MM.1S (cell line): ENCODE measurements around the gene MPO.

Experiments
- DNase-seq: peaks from one replicate; pipeline ENCODE4 v3.0.0-alpha.2; 2015
- H2AFZ ChIP-seq: fragments of 300-600 bp; sonication (generic); 2 replicates; pipeline ENCODE4 v1.6.0; 2016; ENCODE audit warnings: antibody characterized with exemption, low read length
- H3F3A ChIP-seq: fragments of 300-600 bp; sonication (generic); 2 replicates; pipeline ENCODE4 v1.6.1; 2016; ENCODE audit warnings: mild to moderate bottlenecking, antibody characterized with exemption, low read length, moderate library complexity, mixed read lengths; ENCODE audit not compliant: insufficient read depth
- H3K27ac ChIP-seq: fragments of 300-600 bp; sonication (generic); 2 replicates; pipeline ENCODE4 v1.5.1; 2016; ENCODE audit warnings: mild to moderate bottlenecking, low read length
- H3K27me3 ChIP-seq: fragments of 300-600 bp; sonication (generic); replicated peaks from 2 replicates; pipeline ENCODE4 v1.6.0; 2016; ENCODE audit warnings: low read length; ENCODE audit not compliant: insufficient read depth
- H3K36me3 ChIP-seq: fragments of 300-600 bp; sonication (generic); replicated peaks from 2 replicates; pipeline ENCODE4 v1.6.1; 2016; ENCODE audit warnings: mild to moderate bottlenecking, low read length, mixed read lengths; ENCODE audit not compliant: insufficient read depth
- H3K4me1 ChIP-seq: fragments of 300-600 bp; sonication (generic); 2 replicates; pipeline ENCODE4 v1.6.1; 2016; ENCODE audit warnings: low read length, mixed read lengths
- H3K4me2 ChIP-seq: fragments of 300-600 bp; sonication (generic); 2 replicates; pipeline ENCODE4 v1.6.0; 2016; ENCODE audit warnings: low read depth, low read length
- H3K4me3 ChIP-seq: fragments of 300-600 bp; sonication (generic); 2 replicates; pipeline ENCODE4 v1.5.1; 2016; ENCODE audit warnings: low read length, mixed read lengths
- H3K79me2 ChIP-seq: fragments of 300-600 bp; sonication (generic); 2 replicates; pipeline ENCODE4 v1.6.1; 2016; ENCODE audit warnings: mixed run types, low read length, mixed read lengths
- H3K9ac ChIP-seq: fragments of 300-600 bp; sonication (generic); 2 replicates; pipeline ENCODE4 v1.6.1; 2016; ENCODE audit warnings: low read length, mixed read lengths
- H3K9me2 ChIP-seq: fragments of 300-600 bp; sonication (generic); replicated peaks from 2 replicates; pipeline ENCODE4 v1.6.1; 2016; ENCODE audit warnings: mild to moderate bottlenecking, low read length, mixed read lengths; ENCODE audit not compliant: insufficient read depth
- H3K9me3 ChIP-seq: fragments of 300-600 bp; sonication (generic); replicated peaks from 2 replicates; pipeline ENCODE4 v1.6.1; 2016; ENCODE audit warnings: mild to moderate bottlenecking, low read length, mixed read lengths; ENCODE audit not compliant: insufficient read depth
- H4K20me1 ChIP-seq: fragments of 300-600 bp; sonication (generic); 2 replicates; pipeline ENCODE4 v1.6.1; 2016; ENCODE audit warnings: mild to moderate bottlenecking, low read length, moderate library complexity, mixed read lengths; ENCODE audit not compliant: insufficient read depth
- EZH2 ChIP-seq: fragments of 300-600 bp; sonication (generic); optimal IDR thresholded peaks from 2 replicates; pipeline ENCODE3; 2017; ENCODE audit warnings: low read depth, mild to moderate bottlenecking, antibody characterized with exemption, low read length, mixed read lengths
- EZH2phosphoT487 ChIP-seq: fragments of 300-600 bp; sonication (generic); IDR thresholded peaks from 2 replicates; pipeline ENCODE4 v1.6.1; 2018; ENCODE audit warnings: antibody characterized with exemption, low read length
- TF ChIP-seq, protein P1 (sequence below): fragments of 300-600 bp; sonication (generic); IDR thresholded peaks from 2 replicates; pipeline ENCODE4 v1.5.1; 2016; ENCODE audit warnings: antibody characterized with exemption, low read length, mixed read lengths

Gene MPO

DNA sequence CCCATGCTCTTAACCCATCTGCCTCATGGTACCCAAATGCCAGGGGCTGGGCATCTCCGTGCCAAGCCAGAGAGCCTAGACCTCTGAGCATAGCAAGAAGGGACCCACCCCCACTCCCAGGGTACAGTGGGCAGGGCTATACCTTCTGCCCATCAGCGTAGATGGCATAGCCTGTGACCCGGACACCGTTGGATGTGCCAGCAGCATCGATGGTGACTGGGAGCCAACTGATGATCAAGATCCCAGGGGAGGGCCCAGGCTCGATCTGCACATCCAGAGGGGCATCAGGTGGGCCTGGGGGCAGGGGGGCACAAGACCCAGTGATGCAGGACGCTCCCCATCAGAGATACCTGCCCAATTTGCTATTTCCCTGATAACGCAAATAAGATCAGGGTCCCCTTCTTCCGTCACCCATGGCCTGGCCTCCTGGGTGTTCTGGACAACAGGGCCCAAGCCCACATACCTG, 30.7 kb upstream of the MPO start:
- no peak overlapping the region for H2AFZ ChIP-seq
- H3K27me3 ChIP-seq: no peaks in the 10 kb centered on the region
- no peak overlapping the region for H3K9ac ChIP-seq
- no peaks in the 10 kb centered on the region for H3F3A ChIP-seq
- no peak for DNase-seq
- H3K4me3 ChIP-seq: no peak overlapping the region
- no peaks in the 10 kb centered on the region for H3K79me2 ChIP-seq
- no peak overlapping the region for H3K27ac ChIP-seq
- TF ChIP-seq, protein P1, sequence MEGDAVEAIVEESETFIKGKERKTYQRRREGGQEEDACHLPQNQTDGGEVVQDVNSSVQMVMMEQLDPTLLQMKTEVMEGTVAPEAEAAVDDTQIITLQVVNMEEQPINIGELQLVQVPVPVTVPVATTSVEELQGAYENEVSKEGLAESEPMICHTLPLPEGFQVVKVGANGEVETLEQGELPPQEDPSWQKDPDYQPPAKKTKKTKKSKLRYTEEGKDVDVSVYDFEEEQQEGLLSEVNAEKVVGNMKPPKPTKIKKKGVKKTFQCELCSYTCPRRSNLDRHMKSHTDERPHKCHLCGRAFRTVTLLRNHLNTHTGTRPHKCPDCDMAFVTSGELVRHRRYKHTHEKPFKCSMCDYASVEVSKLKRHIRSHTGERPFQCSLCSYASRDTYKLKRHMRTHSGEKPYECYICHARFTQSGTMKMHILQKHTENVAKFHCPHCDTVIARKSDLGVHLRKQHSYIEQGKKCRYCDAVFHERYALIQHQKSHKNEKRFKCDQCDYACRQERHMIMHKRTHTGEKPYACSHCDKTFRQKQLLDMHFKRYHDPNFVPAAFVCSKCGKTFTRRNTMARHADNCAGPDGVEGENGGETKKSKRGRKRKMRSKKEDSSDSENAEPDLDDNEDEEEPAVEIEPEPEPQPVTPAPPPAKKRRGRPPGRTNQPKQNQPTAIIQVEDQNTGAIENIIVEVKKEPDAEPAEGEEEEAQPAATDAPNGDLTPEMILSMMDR: no peak
- TF ChIP-seq EZH2: no peak
- no peak for TF ChIP-seq EZH2phosphoT487
- no peaks in the 10 kb centered on the region for H3K36me3 ChIP-seq
- H3K4me2 ChIP-seq: no peak overlapping the region
- H3K9me3 ChIP-seq: no peaks in the 10 kb centered on the region
- no peaks in the 10 kb centered on the region for H3K4me1 ChIP-seq
- no peaks in the 10 kb centered on the region for H3K9me2 ChIP-seq
- H4K20me1 ChIP-seq: no peaks in the 10 kb centered on the region

DNA sequence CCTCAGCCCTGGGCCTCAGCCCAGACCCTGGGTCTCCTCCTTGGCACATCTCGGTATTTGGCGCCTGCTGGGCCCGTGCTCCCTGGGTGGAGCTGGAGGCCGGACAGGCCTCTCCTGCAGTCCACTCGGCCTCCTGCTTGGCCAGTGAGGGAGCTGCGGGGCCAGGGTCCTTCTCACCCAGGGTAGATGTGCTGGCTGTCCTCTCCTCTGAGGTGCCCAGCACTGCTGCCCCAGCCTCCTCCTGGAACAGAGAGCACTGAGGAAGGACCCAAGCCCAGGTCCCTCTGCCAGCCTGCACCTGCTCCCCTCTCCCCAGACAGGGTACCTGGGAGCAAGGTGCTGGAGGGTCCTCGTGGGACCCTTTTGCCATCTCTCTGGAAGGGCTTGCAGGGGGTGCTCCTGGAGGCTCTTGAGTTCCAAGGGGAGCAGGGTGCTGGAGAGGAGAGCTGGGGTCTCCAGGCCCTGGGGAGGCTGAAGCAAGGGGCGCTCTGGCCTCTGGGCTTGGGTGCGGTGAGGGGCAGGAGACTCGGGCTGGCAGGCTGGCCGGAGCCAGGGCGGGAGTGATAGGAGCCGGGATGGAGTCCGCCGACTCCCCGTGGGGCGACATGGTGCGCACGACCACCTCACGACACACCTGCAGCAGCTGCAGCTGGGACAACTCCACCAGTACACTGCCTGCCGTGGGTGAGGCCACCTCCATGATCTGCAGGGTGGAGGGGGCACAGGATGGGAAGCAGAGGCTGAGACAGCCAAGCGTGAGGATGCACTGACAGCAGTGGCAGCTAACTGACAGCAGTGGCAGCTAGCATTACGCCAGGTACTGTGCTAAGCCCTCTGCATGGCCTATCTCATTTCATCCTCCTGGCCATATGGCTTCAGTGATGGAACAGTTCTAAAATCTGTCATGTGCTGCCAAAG, 30.0 kb upstream of the MPO start:
- Histone ChIP-seq H2AFZ (no peak overlapping the region), H3K79me2 (no peaks in the 10 kb centered on the region), H3F3A (no peaks in the 10 kb centered on the region), H3K27me3 (no peaks in the 10 kb centered on the region), H3K27ac (no peak overlapping the region), H3K9me3 (no peaks in the 10 kb centered on the region), H3K4me1 (no peaks in the 10 kb centered on the region), H4K20me1 (no peaks in the 10 kb centered on the region), H3K36me3 (no peaks in the 10 kb centered on the region), H3K4me2 (no peak overlapping the region), H3K4me3 (no peak overlapping the region), H3K9ac (no peak overlapping the region), H3K9me2 (no peaks in the 10 kb centered on the region)
- DNase-seq: no peak
- TF ChIP-seq, protein P1: no peak
- TF ChIP-seq EZH2phosphoT487 (no peak), EZH2 (no peak)

DNA sequence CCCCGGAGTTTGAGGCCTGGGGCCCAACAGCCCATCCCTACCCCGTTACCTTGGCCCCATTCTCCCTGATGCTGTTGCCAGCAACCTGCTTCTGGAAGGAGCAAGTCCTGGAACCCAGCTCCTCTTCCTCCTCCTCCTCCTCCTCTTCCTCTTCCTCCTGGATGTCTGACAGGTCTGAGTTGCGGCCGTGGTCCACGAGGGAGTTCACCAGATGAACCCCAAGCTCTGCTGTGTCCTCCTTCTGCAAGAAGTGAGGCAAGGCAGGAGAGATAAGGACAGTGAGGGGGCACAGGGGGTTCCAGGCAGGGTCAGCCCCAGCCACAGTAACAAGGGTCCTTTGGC, 29.2 kb upstream of the MPO start:
- no peaks in the 10 kb centered on the region for H3K27me3 ChIP-seq
- TF ChIP-seq EZH2phosphoT487 (no peak), EZH2 (no peak)
- TF ChIP-seq, protein P1: no peak
- H3K36me3 ChIP-seq: no peaks in the 10 kb centered on the region
- no peaks in the 10 kb centered on the region for H3K79me2 ChIP-seq
- no peak for DNase-seq
- no peaks in the 10 kb centered on the region for H4K20me1 ChIP-seq
- no peak overlapping the region for H2AFZ ChIP-seq
- no peaks in the 10 kb centered on the region for H3K9me3 ChIP-seq
- H3F3A ChIP-seq: no peaks in the 10 kb centered on the region
- no peak overlapping the region for H3K4me2 ChIP-seq
- no peak overlapping the region for H3K9ac ChIP-seq
- H3K27ac ChIP-seq: no peak overlapping the region
- no peaks in the 10 kb centered on the region for H3K9me2 ChIP-seq
- H3K4me3 ChIP-seq: no peak overlapping the region
- no peaks in the 10 kb centered on the region for H3K4me1 ChIP-seq
